ENCODE results near the gene DCLK3.

DCLK3 gene

DNA sequence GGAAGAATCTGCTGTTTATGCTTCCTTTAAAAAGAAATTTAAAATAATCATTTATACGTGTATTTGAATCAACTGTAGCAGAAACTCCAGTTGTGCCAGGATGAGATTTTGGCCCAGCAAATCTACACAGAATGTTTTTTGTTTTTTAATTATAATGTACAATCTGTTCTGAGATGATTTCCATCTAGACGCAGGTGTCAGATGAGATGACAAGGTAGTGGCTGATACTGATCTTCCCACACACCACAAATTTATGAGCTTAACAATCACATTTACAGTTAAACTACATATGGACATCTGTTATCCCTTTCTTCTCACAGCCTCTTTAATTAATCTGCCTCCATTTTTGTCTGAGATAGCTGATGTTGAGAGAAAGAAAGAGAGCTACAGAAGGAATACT is 23.6 kb downstream of the DCLK3 start:
- DNase-seq: no peak
- H3K4me3 Mint-ChIP-seq: no peak overlapping the region
- H3K4me1 Mint-ChIP-seq: no peaks in the 10 kb centered on the region
- no peak overlapping the region for H3K27ac Mint-ChIP-seq
- H3K27me3 Mint-ChIP-seq: peaks cover 6% of the 10 kb centered on the region
- no peaks in the 10 kb centered on the region for H3K9me3 Mint-ChIP-seq
- ATAC-seq: no peak

DNA sequence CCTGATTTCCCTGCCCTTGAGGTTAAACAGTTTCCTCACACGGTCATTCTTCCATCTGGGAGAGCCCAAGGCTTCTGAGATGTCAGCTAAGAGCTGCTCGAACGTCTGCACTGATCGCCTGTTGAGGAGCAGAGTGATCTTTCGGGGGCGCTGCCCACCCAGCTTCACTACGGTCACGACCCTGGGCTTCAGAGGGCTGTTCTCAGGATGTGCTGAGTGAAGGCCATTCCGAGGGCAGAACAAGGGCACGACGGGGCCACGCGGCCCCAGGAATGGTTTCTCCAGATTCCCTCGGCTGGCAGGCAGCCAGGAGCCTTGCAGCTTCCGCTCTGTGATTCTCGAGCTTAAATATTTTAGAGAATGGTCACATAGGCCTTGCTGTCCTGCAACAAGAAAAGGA is 25.7 kb downstream of the DCLK3 start:
- ATAC-seq: no peak

DNA sequence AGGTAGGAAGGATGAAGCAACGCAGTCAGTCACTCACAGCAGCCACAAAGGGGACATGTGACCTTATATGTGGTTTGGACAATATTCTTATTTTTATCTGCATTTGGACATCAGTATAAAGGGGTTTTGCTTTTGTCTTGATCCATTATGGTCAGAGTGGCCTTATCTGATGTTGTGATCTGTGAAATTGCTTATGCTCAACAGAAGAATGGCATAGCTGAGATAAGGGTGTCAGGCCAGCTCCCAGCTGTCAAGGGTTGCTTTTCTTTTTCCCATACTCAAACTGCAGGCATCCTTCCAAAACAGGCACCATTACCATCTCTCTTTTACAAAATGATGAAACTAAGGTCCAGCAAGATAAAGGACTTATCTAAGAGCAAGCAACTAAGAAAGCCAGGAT is 28.1 kb downstream of the DCLK3 start:
- Mint-ChIP-seq H3K27me3 (peaks cover 6% of the 10 kb centered on the region), H3K27ac (no peak overlapping the region), H3K4me3 (no peak overlapping the region), H3K9me3 (no peaks in the 10 kb centered on the region), H3K4me1 (no peaks in the 10 kb centered on the region)
- ATAC-seq (no peak), DNase-seq (no peak)

More for the DNA sequence above, 25.7 kb downstream of the DCLK3 start:
- H3K4me1 Mint-ChIP-seq: no peaks in the 10 kb centered on the region
- H3K27ac Mint-ChIP-seq: no peak overlapping the region
- no peak for DNase-seq
- H3K9me3 Mint-ChIP-seq: no peaks in the 10 kb centered on the region
- H3K27me3 Mint-ChIP-seq: peaks cover 6% of the 10 kb centered on the region
- H3K4me3 Mint-ChIP-seq: no peak overlapping the region

DNA sequence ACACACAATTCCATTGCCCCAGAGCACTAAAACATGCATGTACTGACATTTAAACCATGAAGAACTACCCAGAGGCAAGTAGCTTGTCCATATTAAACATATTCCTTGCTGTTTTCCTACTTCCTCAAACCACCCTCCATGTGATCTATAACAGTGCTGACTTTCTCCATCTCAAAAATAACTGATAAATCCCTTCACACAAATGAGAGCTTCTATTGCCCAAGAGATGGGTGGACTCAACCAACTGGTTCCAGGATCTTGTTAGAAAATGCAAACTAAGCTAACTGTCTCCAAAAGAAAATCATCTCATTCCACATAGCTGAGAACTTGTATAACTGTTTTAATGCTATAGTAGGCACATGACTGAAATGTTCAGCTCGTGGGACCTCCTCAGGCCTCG is 29.6 kb downstream of the DCLK3 start:
- H3K4me3 Mint-ChIP-seq: no peak overlapping the region
- ATAC-seq (no peak), DNase-seq (no peak)
- no peaks in the 10 kb centered on the region for H3K9me3 Mint-ChIP-seq
- H3K4me1 Mint-ChIP-seq: no peaks in the 10 kb centered on the region
- no peak overlapping the region for H3K27ac Mint-ChIP-seq
- peaks cover 6% of the 10 kb centered on the region for H3K27me3 Mint-ChIP-seq

DNA sequence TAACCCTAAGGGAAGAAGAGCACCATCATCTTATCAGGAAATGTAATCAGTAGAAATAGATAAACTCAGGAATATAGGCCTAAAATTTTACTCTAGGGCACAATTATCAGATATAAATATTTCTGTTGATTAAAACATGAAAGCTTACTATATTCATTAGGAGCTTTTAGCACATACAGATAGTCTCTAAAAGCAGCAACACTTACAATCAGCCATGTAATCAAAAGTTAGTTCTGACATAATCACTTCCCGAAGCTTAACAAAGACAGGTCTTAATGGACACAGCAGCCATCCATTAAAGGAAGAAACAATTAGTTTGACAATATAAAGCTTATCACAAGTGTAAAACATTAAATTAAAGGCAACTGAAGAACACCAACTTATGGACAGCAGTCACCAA is 30.6 kb downstream of the DCLK3 start:
- no peaks in the 10 kb centered on the region for H3K4me1 Mint-ChIP-seq
- ATAC-seq (no peak), DNase-seq (no peak)
- no peak overlapping the region for H3K4me3 Mint-ChIP-seq
- H3K27ac Mint-ChIP-seq: no peak overlapping the region
- H3K9me3 Mint-ChIP-seq: no peaks in the 10 kb centered on the region
- peaks cover 14% of the 10 kb centered on the region for H3K27me3 Mint-ChIP-seq

DNA sequence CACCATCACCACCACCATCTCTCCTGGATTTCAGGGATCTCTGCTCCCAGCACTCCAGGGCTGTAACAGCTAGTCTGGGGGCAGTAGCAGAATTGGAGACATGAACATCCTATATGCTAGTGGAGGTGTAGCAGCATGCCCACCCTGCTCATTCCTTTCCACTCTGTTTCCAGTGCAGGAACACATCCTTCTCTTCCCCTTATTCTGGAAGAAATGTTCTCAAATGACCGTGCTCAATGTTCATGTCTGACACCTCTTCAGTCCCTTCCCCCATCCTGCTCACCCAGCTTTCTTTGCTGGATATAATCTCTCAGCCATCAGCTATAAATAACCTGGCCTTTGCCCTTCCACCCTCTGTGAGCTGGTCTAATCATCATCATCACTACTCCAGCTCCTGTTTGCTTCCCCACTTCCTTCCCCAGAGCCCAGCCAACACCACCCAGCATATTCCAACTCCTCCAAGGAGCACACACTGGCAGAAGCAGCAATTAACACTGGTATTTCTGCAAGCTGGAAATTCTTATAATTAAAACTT is 31.1 kb downstream of the DCLK3 start:
- Mint-ChIP-seq H3K4me1 (no peaks in the 10 kb centered on the region), H3K27me3 (peaks cover 17% of the 10 kb centered on the region), H3K27ac (no peak overlapping the region), H3K4me3 (no peak overlapping the region), H3K9me3 (no peaks in the 10 kb centered on the region)
- DNase-seq (no peak), ATAC-seq (no peak)

DNA sequence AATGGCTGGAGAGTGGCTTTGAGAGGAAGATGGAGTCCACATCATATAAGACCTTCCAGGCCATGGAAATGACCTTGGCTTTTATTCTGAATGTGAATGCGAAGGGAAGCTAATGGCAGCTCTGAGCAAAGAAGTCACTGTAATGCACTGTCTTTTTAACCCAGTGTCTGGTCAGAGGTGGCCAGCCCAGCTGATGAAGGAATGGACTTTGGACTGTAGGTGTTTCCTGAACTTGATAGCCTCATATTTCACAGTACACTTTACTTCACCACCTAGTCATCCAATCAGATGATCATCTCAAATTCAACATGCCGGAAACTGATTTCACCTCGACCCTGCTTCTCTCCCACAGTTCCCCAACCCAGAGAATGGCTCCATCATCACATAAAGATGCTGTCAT is 33.4 kb downstream of the DCLK3 start:
- no peaks in the 10 kb centered on the region for H3K4me1 Mint-ChIP-seq
- DNase-seq (no peak), ATAC-seq (no peak)
- H3K9me3 Mint-ChIP-seq: no peaks in the 10 kb centered on the region
- H3K27ac Mint-ChIP-seq: no peak overlapping the region
- no peak overlapping the region for H3K4me3 Mint-ChIP-seq
- peaks cover 19% of the 10 kb centered on the region for H3K27me3 Mint-ChIP-seq

DNA sequence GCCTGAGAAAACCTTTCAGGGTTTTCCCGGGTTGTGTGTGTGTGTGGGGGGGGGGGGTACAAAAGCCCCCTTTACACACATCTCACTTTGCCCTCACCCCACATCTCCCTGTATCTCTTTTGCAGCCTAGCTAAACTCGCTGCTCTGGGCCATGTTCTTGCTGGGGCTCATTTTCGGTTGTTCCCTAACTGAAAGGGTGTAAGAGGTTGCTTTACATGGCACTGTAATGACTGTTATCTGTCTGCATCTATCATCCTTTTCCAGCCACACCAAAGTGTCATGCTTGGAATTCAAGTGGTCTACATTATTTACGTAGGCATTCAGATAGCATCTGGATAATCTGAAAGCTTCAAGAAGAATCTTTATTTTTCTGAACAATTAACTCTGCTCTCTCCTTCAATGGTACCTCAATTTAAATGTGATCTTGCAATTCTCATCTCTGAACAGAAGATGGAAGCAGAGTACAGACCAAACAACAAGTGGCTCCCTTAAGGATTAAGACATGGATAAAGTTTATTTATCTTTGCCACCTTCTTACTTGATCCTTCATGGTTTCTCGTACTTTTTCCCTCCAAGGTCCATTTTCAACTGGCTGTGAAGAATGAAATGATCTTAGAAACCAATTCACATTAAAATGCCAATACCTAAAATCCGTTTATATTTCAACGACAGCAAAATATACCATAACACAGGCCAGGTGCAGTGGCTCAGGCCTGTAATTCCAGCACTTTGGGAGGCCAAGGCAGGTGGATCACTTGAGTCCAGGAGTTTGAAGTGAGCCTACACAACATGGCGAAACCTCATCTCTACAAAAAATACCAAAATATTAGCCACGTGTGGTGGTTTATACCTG is 34.9 kb downstream of the DCLK3 start:
- no peak overlapping the region for H3K27ac Mint-ChIP-seq
- H3K4me3 Mint-ChIP-seq: no peak overlapping the region
- H3K27me3 Mint-ChIP-seq: peaks cover 19% of the 10 kb centered on the region
- no peaks in the 10 kb centered on the region for H3K9me3 Mint-ChIP-seq
- DNase-seq: no peak
- H3K4me1 Mint-ChIP-seq: no peaks in the 10 kb centered on the region
- peak; percentile 62 for ATAC-seq

DNA sequence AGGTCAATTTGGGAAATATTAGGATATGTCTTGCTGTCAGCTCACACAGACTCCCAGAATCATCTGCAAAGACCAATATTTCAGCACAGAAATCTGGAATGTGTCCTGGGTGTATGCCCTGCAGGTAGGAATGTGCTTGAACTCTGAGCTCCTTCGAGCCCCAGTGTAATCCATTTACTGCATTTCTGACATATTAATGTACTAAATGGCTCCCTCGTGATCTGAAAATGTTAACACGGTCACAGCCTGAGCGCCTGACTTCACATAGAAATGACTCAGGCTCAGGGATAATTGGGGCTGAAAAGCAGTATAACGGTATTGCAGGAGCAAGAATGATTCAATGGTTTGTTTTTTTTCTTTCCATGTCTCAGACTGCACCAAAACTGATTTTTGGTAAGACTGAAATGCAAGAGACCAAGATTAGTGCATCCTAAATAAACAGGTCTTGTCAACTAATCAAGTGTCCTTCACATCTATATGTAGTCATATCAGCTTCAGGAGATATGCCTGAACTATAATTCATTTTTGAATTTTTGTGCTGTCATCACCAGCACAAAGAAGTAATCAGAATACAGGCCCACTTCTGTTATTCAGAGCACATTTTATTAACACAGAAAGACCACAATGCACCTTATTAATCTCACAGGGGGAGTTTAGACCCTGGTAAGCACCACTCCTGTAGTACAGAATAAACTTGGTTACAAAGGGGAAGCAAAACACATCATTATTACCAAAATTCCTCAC is 49.8 kb downstream of the DCLK3 start:
- DNase-seq (no peak), ATAC-seq (no peak)
- no peak overlapping the region for H3K27ac Mint-ChIP-seq
- H3K27me3 Mint-ChIP-seq: no peaks in the 10 kb centered on the region
- no peak overlapping the region for H3K4me3 Mint-ChIP-seq
- no peaks in the 10 kb centered on the region for H3K4me1 Mint-ChIP-seq
- H3K9me3 Mint-ChIP-seq: no peaks in the 10 kb centered on the region

DNA sequence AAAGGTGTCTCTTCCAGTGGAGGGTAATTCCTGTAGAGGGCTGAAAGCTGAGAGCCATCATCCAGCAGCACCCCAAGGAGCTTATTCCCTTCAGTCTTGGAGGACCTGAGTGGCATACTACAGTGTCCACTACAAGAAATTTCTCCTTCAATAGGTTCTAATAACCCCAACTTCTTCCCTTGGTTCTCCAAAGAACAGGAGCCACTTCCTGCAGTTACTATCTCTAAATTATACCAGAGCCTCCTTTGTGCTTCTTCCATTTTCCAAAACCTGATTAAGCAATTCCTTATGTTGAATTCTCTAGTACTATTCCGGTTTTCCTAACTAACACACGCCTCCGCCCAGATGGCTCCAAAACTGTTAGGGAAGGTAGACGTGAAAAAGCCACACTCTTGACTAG is 50.4 kb downstream of the DCLK3 start:
- ATAC-seq: no peak
- H3K27me3 Mint-ChIP-seq: no peaks in the 10 kb centered on the region
- no peaks in the 10 kb centered on the region for H3K4me1 Mint-ChIP-seq
- no peaks in the 10 kb centered on the region for H3K9me3 Mint-ChIP-seq
- H3K4me3 Mint-ChIP-seq: no peak overlapping the region
- H3K27ac Mint-ChIP-seq: peak overlapping the region in 1 of 2 donors; percentile 50
- no peak for DNase-seq

DNA sequence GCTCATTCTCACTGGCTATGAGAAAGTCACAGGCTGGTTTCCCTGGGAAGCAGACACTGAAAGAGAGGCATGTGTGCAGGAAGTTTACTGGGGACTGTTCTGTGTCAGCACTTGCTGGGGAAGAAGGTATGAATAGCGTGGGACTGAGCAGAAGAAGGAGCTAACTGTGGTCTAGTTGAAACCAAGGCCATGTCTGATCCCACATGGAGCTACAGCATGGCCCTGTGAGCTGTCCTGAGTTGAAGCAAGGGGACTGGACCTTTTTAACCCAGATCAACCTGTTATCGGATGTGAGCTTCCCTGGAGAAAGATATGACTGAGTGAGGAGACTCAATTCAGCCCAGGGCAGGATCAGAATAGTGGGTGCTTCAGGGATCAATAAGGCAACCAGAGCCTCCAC is 53.7 kb downstream of the DCLK3 start:
- H3K4me1 Mint-ChIP-seq: peaks cover 7% of the 10 kb centered on the region
- peak; percentile 32 for ATAC-seq
- no peak overlapping the region for H3K27ac Mint-ChIP-seq
- H3K27me3 Mint-ChIP-seq: no peaks in the 10 kb centered on the region
- DNase-seq: no peak
- H3K4me3 Mint-ChIP-seq: no peak overlapping the region
- no peaks in the 10 kb centered on the region for H3K9me3 Mint-ChIP-seq

DNA sequence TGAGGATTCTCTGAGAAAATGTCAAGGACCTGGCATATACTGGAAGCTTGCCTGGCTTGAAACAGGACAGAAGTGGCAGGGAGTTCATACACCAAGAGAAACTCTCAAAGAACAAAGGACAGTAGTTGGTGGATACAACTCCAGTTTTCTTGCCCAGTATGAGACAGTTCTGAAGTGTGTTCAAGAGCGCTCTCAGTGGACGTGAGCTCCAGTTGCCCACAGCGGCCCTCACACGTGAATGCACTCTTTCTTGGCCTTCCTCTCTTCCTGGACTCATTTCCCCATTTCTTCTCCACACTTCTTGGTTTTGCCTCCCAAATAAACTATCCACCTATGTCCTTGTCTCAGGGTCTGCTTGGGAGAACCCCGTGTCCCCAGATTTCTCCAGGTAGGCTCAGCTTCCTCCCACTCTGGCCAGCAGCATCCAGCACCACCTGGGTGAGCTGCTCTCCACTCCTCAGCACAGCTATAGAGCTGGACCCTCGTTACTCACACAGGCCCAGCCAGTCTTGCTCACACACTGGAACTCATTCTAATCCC is 54.5 kb downstream of the DCLK3 start:
- Mint-ChIP-seq H3K4me3 (no peak overlapping the region), H3K4me1 (peaks cover 7% of the 10 kb centered on the region), H3K27me3 (no peaks in the 10 kb centered on the region), H3K27ac (no peak overlapping the region), H3K9me3 (no peaks in the 10 kb centered on the region)
- peak; percentile 20 for ATAC-seq
- no peak for DNase-seq

DNA sequence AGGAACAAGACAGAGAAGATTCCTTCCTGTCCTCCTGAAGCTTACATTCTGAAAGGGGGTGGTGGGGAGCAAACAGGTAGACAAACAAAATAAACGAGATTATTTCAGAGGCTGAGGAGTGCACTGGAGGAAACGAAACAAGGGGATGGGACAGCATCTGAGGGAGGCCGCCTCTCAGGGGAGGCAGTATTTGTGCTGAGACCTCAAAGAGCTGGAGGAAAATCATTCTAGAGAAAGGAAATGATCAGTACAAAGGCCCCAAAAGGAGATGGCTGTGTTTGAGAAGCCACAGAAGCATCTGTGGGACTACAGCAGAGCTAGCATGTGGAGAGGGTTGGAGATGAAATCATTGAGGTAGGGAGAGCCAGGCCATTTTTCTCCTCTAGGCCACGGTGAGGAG is 55.1 kb downstream of the DCLK3 start:
- ATAC-seq (no peak), DNase-seq (no peak)
- Mint-ChIP-seq H3K9me3 (no peaks in the 10 kb centered on the region), H3K4me1 (peaks cover 7% of the 10 kb centered on the region), H3K27ac (no peak overlapping the region), H3K4me3 (no peak overlapping the region), H3K27me3 (no peaks in the 10 kb centered on the region)

DNA sequence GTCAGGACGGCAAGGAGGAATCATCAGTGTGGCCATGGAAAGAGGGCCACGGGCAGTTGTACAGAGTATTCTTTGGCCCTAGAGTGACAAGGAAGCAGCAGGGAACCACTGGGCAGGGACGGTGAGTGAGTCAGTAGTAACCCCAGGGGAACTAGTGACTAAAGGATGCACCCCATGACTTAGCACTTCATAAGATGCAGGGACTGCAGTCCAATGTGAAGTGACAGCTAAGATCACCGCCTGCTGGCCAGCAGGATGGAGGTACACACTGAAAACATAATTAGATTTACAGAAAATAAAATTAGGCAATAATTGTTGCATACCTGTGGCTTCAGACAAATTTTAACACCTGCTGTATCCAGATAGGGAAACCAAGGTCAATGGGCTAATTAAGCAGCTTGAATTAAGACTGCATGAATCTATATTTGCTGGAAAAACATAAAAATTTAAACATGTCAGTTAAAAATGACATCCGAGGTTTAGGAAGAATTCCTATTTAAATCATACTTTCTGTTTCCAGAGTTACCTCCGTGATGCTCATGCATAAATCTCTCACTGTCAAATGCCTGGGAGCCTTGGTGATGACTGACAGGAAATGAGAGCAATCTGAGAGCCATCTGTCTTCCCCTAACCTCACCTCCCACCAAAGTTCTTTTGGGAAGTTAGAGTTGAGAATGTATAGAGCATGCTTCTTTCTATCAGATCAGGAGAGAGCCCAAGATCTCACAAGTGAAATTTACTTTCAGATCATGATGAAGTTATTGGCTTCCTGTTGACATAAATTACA is 56.5 kb downstream of the DCLK3 start:
- peaks cover 7% of the 10 kb centered on the region for H3K4me1 Mint-ChIP-seq
- no peak overlapping the region for H3K27ac Mint-ChIP-seq
- no peaks in the 10 kb centered on the region for H3K9me3 Mint-ChIP-seq
- ATAC-seq (peak; percentile 26), DNase-seq (no peak)
- no peak overlapping the region for H3K4me3 Mint-ChIP-seq
- no peaks in the 10 kb centered on the region for H3K27me3 Mint-ChIP-seq

DNA sequence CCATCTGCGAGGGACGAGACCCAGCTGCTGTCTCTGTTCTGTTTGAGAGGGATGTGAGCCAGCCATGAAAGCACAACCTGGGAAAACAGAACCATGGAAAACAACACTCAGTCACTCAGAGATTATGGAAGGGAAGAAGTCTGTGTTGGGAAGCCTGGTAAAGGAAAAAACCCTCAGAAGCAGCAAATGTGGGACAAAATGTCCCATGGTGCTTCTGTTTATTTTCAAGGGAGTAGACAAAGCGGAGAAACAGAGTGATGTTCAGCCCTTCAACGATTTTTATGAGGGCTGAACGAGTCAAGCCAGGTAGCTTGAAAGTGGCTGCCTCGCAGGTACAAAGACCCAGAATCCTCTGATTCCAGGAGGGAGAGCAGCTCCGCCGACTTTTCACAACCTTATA is 59.3 kb downstream of the DCLK3 start:
- peaks cover 7% of the 10 kb centered on the region for H3K4me1 Mint-ChIP-seq
- no peaks in the 10 kb centered on the region for H3K27me3 Mint-ChIP-seq
- no peaks in the 10 kb centered on the region for H3K9me3 Mint-ChIP-seq
- DNase-seq (no peak), ATAC-seq (no peak)
- no peak overlapping the region for H3K4me3 Mint-ChIP-seq
- H3K27ac Mint-ChIP-seq: peak overlapping the region in 1 of 2 donors; percentile 14

Measured in stimulated activated naive CD8-positive, alpha-beta T cell treated with anti-CD3 and anti-CD28 coated beads, Interleukin-15, amount 100 ng/mL, for 72 hours (primary cell).